Activated CD8-positive, alpha-beta T cell treated with anti-CD3 and anti-CD28 coated beads for 36 hours (primary cell): ENCODE results near the gene CRX. TPM values are rescaled to one million over a fixed set of nuclear protein-coding genes. Genes with fewer than 3 reads are reported as not detected.
"Not testable (repeated sequence)": the region's sequence is repeated elsewhere in the genome, so short reads cannot be mapped to it uniquely, and the experiment has no call there.

Experiments used
- ATAC-seq: fragments of 200-7000 bp; cut with Tn5 transposase; one replicate; pipeline ENCODE4 v1.10.0; 2021; ENCODE audit warnings: mild to moderate bottlenecking, moderate library complexity
- CTCF ChIA-PET: fragments of 350-600 bp; sonication (Branson Sonifier 250); formaldehyde crosslinking; loops from one replicate; lab custom pipeline; 2021; ENCODE audit warnings: antibody characterized with exemption; lab: Charles Lee
- POLR2A ChIA-PET: fragments of 350-600 bp; sonication (Branson Sonifier 250); formaldehyde crosslinking; loops from one replicate; lab custom pipeline; 2021; ENCODE audit warnings: antibody characterized with exemption; lab: Charles Lee
- DNase-seq: peaks from one replicate; pipeline ENCODE4 v3.0.0-alpha.2; 2020
- H3K27ac Mint-ChIP-seq: one replicate; pipeline ENCODE4 v1.8.0; 2021; ENCODE audit warnings: mild to moderate bottlenecking, mixed read lengths
- H3K27me3 Mint-ChIP-seq: one replicate; pipeline ENCODE4 v1.8.0; 2021; ENCODE audit warnings: mixed read lengths
- H3K36me3 Mint-ChIP-seq: one replicate; pipeline ENCODE4 v1.8.0; 2021; ENCODE audit warnings: low read depth, mixed read lengths
- H3K4me1 Mint-ChIP-seq: one replicate; pipeline ENCODE4 v1.8.0; 2021; ENCODE audit warnings: low read depth, mixed read lengths
- H3K4me3 Mint-ChIP-seq: one replicate; pipeline ENCODE4 v1.8.0; 2021; ENCODE audit warnings: mild to moderate bottlenecking, moderate library complexity, mixed read lengths
- H3K9me3 Mint-ChIP-seq: one replicate; pipeline ENCODE4 v1.8.0; 2021; ENCODE audit warnings: mixed read lengths
- intact Hi-C: fragments of 100-400 bp; cut with micrococcal nuclease; formaldehyde crosslinking; loops from one replicate; pipeline ENCODE4 v1.10.0; 2022
- total RNA-seq, 2 experiments: library from RNA; stranded (reverse); gene quantifications; one replicate each; pipeline ENCODE4 v1.2.3, GENCODE V29; 2021
- TF ChIP-seq, protein P1 (sequence below): fragments of 200-600 bp; IDR thresholded peaks from one replicate; pipeline ENCODE4 v1.8.0; 2022; ENCODE audit warnings: antibody characterized with exemption, mild to moderate bottlenecking

Gene CRX
- total RNA-seq, 2 experiments from 2014 or later = not detected

DNA sequence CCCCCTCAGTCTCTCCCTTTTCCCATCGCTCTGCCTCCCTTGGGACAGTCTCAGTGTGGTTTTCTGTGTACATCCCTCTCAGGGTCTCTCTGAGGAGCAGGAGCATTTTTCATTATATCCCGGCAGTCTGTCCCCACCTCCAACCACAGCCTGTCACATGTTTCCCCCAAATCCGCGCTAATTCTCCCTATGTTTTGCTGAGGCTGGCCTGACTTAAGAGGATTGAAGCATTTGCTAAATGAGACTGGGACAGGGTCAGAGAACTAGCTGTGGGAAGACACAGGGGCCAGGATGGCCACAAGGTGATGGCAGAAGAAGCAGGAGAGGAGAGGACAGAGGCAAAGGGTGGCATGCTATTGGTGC is 22.9 kb upstream of the CRX start:
- intact Hi-C loops = no loop called here
- Mint-ChIP-seq H3K4me1 (no peaks in the 10 kb centered on the region), H3K27me3 (peaks cover 8% of the 10 kb centered on the region), H3K9me3 (no peaks in the 10 kb centered on the region), H3K27ac (no peak overlapping the region), H3K36me3 (no peaks in the 10 kb centered on the region), H3K4me3 (no peak overlapping the region)
- TF ChIP-seq, protein P1, sequence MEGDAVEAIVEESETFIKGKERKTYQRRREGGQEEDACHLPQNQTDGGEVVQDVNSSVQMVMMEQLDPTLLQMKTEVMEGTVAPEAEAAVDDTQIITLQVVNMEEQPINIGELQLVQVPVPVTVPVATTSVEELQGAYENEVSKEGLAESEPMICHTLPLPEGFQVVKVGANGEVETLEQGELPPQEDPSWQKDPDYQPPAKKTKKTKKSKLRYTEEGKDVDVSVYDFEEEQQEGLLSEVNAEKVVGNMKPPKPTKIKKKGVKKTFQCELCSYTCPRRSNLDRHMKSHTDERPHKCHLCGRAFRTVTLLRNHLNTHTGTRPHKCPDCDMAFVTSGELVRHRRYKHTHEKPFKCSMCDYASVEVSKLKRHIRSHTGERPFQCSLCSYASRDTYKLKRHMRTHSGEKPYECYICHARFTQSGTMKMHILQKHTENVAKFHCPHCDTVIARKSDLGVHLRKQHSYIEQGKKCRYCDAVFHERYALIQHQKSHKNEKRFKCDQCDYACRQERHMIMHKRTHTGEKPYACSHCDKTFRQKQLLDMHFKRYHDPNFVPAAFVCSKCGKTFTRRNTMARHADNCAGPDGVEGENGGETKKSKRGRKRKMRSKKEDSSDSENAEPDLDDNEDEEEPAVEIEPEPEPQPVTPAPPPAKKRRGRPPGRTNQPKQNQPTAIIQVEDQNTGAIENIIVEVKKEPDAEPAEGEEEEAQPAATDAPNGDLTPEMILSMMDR = no peak
- DNase-seq = no peak
- ATAC-seq = no peak
- ChIA-PET CTCF (interaction anchor here (1.2 kb wide), 1 partner anchor 9 kb away, joined by 4 read pairs; no protein-coding TSS in a partner anchor), POLR2A (no interaction called here)

DNA sequence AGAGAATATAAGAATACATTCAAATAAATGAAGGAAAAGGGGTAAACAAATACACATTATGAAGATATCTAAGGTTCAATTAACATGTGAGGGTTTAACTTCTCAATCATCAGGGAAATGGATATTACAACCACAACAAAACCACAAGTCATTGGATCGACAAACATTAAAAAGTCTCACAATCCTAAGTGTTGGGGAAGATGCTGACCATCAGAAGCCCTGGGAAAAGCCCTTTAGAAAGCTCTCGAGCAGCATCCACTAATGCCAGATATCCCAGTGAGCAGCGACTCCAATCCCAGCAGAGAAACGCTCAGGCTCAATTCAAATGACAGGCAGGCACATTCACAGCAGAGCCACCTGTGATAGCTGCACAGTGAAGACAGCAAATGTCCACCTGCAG is 20.5 kb upstream of the CRX start:
- TF ChIP-seq, protein P1 = no peak
- Mint-ChIP-seq H3K4me1 (no peaks in the 10 kb centered on the region), H3K9me3 (no peaks in the 10 kb centered on the region), H3K36me3 (no peaks in the 10 kb centered on the region), H3K4me3 (no peak overlapping the region), H3K27me3 (peaks cover 6% of the 10 kb centered on the region), H3K27ac (no peak overlapping the region)
- intact Hi-C loops = no loop called here
- ChIA-PET POLR2A (no interaction called here), CTCF (no interaction called here)
- DNase-seq (no peak), ATAC-seq (no peak)

DNA sequence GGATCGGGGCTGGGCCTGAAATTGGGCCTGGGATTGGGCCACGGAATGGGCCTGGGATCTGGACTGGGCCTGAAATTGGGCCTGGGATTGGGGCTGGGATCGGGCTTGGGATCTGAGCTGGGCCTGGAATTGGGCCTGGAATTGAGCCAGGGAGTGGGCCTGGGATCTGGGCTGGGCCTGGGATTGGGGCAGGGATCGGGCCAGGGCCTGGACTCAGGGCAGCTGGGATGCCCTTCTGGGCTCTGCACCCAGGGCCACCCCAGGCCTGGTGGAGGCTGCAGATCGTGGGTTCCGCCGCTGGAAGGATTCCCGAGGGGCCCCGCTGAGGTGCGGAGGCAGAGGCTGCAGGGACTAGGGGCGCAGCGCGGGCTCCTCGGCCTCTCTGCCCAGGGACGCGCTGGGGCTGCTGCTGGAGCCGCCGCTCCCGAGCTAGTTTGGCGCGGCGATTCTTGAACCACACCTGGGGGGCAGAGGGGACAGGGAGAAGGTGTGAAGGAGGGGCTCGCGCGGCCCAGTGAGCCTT is 19.2 kb upstream of the CRX start:
- intact Hi-C loops = no loop called here
- Mint-ChIP-seq H3K27ac (no peak overlapping the region), H3K4me1 (no peaks in the 10 kb centered on the region), H3K4me3 (no peak overlapping the region), H3K36me3 (no peaks in the 10 kb centered on the region), H3K27me3 (peaks cover 5% of the 10 kb centered on the region), H3K9me3 (no peaks in the 10 kb centered on the region)
- TF ChIP-seq, protein P1 = no peak
- CTCF ChIA-PET = no interaction called here
- DNase-seq (no peak), ATAC-seq (no peak)
- POLR2A ChIA-PET = no interaction called here

DNA sequence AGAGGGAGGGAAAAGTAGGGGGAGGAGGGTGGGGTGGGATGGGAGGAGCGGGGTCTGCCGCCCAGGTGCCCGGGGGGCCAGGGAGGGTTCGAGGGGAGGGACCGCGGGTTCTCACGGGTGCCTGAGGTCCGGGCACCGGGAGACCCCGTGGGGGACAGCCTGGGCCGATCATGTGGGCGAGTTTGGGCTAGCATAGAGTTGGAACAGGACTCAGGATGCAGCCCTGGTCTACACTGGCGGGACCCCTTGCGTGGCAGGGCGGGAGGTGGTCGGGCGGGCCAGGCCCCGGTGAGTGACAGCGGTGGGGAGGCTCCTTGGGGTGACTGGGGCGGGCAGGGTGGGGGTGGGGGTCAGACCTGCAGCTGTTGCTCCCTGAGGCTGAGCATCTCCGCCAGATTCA is 18.6 kb upstream of the CRX start:
- H3K4me3 Mint-ChIP-seq, ATAC-seq, H3K4me1 Mint-ChIP-seq, intact Hi-C loops, CTCF ChIA-PET, H3K9me3 Mint-ChIP-seq, H3K27ac Mint-ChIP-seq, POLR2A ChIA-PET, H3K27me3 Mint-ChIP-seq, H3K36me3 Mint-ChIP-seq, DNase-seq: not testable (repeated sequence)

DNA sequence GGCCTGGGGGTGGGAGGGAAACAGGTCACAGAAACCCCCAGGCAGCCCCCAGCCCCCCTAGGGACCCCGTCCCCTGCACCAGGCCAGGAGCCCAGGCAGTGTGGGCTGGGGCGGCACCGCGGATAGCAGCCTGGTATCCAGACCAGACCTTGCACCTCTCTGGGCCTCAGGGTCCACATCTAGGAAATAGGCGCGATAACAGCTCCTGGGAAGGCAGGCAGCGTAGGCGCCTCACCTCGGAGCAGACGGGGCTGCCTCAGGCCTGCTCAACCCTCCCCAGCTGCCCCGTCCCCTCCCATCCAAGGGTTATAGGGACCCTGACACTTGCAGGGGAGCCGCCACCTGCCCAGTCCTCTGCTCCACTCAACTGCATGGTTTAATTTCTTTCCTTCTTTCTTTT is 18.1 kb upstream of the CRX start:
- H3K36me3 Mint-ChIP-seq, DNase-seq, H3K9me3 Mint-ChIP-seq, H3K27me3 Mint-ChIP-seq, H3K4me3 Mint-ChIP-seq, POLR2A ChIA-PET, intact Hi-C loops, CTCF ChIA-PET, H3K4me1 Mint-ChIP-seq, ATAC-seq, H3K27ac Mint-ChIP-seq: not testable (repeated sequence)

DNA sequence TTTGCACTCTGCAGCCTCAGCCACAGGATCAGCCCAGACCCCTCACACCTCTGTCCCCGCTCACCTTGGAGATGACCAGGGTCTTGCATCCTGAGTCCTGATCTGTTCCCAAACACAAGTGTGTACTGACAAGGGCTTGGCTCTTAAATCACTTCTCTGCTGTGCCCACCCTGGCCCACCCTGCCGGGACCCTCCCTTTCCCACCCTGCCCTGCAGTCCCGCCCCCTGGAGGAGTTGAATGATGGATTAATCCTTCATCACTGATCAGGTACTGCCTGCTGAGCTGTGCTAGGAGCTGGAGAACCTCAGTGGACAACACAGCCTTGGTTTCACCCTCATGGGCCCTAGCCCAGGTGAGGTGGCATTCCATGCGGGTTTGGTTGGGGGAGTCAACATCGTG is 17.3 kb upstream of the CRX start, which contains the start of gene TPRX1:
Gene TPRX1 (minus strand): TSS at position 101 of the 400 bp plus-strand sequence. CDS start 12 bp downstream, at position 89.
- CTCF ChIA-PET, intact Hi-C loops, H3K4me3 Mint-ChIP-seq, H3K27ac Mint-ChIP-seq, DNase-seq, ATAC-seq, H3K27me3 Mint-ChIP-seq, H3K36me3 Mint-ChIP-seq, POLR2A ChIA-PET, H3K4me1 Mint-ChIP-seq, H3K9me3 Mint-ChIP-seq: not testable (repeated sequence)
